AG04449 (cell line): ENCODE measurements around the gene PXT1.

ENCODE experiments used
- CTCF ChIA-PET: fragments of 350-600 bp; formaldehyde crosslinking; extraction: SDS; loops from one replicate; lab custom pipeline; 2021; ENCODE audit warnings: antibody characterized with exemption; lab: Yijun Ruan, JAX
- POLR2A ChIA-PET: fragments of 400-600, 350-600 bp; formaldehyde crosslinking; extraction: SDS; loops from one replicate; lab custom pipeline; 2020; ENCODE audit warnings: antibody characterized with exemption, inconsistent platforms; lab: Yijun Ruan, JAX
- DNase-seq: peaks from one replicate; pipeline ENCODE4 v3.0.0-alpha.2; 2010; ENCODE audit warnings: low read depth, low spot score
- H3K4me3 ChIP-seq: 2 replicates; pipeline ENCODE4 v1.5.1; 2011; ENCODE audit warnings: low read depth, mild to moderate bottlenecking, control low read depth, low read length
- TF ChIP-seq, protein P1 (sequence below): IDR thresholded peaks from one replicate; pipeline ENCODE4 v1.5.1; 2011; ENCODE audit warnings: mild to moderate bottlenecking, moderate library complexity, low read length, control low read depth, inconsistent platforms; ENCODE audit not compliant: insufficient read depth; ENCODE audit errors: missing control alignments

The PXT1 gene

DNA sequence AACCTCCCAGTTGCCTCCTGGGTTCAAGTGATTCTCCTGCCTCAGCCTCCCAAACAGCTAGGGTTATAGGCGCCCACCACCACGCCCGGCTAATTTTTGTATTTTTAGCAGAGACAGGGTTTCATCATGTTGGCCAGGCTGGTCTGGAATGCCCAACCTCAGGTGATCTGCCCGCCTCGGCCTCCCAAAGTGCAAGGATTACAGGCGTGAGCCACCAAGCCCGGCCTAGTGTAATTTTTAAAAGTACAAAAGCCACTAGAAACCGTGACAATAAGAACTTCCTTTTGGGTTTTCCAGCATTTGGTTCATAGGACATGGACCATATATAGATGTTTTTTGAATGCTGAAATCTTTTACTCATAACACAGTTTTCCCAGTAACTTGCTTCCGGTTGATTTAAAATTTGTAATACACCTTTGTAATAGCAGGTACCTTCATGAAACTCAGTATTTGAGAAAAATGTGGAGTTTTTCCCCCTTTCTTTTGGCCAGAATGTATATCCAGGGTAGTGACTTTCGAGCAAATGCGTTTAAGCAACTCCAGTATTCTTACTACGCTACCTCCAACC lies 467 bp downstream of the PXT1 start:
- TF ChIP-seq, protein P1, sequence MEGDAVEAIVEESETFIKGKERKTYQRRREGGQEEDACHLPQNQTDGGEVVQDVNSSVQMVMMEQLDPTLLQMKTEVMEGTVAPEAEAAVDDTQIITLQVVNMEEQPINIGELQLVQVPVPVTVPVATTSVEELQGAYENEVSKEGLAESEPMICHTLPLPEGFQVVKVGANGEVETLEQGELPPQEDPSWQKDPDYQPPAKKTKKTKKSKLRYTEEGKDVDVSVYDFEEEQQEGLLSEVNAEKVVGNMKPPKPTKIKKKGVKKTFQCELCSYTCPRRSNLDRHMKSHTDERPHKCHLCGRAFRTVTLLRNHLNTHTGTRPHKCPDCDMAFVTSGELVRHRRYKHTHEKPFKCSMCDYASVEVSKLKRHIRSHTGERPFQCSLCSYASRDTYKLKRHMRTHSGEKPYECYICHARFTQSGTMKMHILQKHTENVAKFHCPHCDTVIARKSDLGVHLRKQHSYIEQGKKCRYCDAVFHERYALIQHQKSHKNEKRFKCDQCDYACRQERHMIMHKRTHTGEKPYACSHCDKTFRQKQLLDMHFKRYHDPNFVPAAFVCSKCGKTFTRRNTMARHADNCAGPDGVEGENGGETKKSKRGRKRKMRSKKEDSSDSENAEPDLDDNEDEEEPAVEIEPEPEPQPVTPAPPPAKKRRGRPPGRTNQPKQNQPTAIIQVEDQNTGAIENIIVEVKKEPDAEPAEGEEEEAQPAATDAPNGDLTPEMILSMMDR = no peak
- peak overlapping the region; percentile 84 for H3K4me3 ChIP-seq
- ChIA-PET POLR2A (interaction anchor here (1.1 kb wide), 1 partner anchor 10 kb away, joined by 4 read pairs; no protein-coding TSS in a partner anchor), CTCF (no interaction called here)
- no peak for DNase-seq

DNA sequence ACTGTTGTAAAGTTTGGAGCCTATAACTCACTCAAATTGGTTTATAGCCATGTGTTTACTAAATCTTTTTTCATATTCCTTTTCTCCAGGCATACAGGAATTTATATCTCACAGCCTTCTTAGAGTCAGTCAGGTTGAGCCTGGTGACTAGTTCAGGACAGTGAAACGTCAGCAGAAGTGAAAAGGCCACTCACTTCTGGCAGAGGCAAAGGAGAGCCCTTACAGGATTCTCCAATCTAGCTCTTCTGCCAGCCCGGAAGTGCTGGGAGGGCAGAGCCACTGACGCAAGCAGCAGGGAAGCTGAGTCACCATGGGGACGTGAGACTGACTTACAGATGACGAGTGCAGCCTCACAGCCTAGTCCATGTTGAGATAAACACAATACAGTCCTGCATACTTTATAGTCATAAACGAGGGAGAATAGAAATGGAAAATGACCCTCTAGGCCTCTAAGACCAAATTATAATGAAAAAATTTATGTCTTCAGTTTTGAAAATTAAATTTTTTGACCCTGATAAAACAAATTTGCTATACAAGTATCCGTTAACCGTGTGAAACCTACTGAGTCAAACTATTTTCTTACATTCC lies 1.3 kb downstream of the PXT1 start:
- DNase-seq = peak; percentile 98
- no peak overlapping the region for H3K4me3 ChIP-seq
- POLR2A ChIA-PET = interaction anchor here (0.6 to 1.1 kb wide), 2 partner anchors 9 to 18 kb away, joined by 3 to 4 read pairs; no protein-coding TSS in a partner anchor
- TF ChIP-seq, protein P1 = no peak
- CTCF ChIA-PET = no interaction called here

DNA sequence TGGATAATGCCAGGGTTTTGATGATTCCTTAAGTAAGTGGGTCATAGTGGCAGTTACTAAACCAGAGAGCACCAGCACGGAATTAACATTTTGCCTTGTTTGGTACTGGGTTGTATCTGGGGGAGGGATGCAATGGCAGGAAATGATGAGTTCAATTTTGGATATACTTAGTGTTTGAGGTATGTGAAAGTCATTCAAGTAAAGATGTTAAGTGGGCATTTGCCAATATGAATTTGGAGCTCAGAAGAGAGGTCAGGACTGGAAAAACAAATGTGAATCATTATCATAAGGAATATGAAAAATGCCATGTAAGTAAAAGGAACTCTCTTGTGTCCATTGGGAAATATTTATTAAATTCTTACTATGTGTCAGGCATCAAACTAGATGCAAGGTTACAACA lies 6.2 kb downstream of the PXT1 start:
- TF ChIP-seq, protein P1 = no peak
- DNase-seq = peak; percentile 94
- no peak overlapping the region for H3K4me3 ChIP-seq
- ChIA-PET CTCF (interaction anchor here (2.8 kb wide), 1 partner anchor 14 kb away, joined by 10 read pairs; no protein-coding TSS in a partner anchor), POLR2A (no interaction called here)

DNA sequence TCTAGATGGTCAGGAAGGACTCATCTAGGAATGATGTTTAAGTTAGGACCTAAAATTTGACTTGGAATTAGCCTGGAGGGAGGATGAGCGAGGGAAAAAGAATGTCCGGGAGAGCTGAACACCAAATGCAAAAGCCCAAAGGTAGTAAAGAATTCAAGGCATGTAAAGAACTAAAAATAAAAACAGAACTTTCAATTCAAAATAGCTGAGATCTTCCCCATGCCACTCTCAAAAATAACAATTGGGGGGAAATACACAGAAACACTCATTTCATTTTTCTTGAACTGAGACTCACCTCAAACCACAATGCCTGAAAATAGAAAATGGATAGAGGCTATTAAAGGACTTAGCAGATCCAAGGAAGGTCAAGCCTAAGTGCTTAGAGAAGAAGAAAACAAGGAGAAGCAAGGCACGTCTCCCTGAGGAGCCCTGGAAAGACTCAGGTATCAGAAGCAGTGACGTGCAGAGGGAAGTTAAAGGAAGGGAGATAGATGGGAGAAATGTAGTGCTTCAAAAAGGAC lies 10.4 kb downstream of the PXT1 start:
- TF ChIP-seq, protein P1 = no peak
- H3K4me3 ChIP-seq = no peak overlapping the region
- ChIA-PET POLR2A (interaction anchor here (0.6 to 1.5 kb wide), 3 partner anchors 9 to 170 kb away, joined by 3 to 4 read pairs (median 4); no protein-coding TSS in a partner anchor), CTCF (interaction anchor here (1.7 kb wide), 1 partner anchor 9 kb away, joined by 4 read pairs; no protein-coding TSS in a partner anchor)
- DNase-seq = peak; percentile 71

DNA sequence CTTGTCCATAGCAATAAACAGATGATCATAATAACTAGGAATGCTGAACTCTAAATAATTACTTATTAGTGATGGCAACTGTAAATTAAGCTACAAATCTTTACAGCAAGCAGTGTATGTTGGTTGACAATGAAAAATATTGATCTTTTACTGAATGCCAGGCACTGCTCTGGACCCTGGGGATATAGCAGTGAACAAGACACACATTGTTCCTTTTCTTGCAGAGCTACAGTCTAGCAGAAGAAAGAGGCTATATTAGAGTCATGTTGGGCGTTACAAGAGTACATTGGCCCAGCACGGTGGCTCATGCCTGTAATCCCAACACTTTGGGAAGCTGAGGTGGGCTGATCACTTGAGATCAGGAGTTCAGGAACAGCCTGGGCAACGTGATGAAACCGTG lies 11.5 kb downstream of the PXT1 start:
- no peak for DNase-seq
- POLR2A ChIA-PET = interaction anchor here (1.5 kb wide), 1 partner anchor 8 kb away, joined by 3 read pairs; no protein-coding TSS in a partner anchor
- no peak overlapping the region for H3K4me3 ChIP-seq
- TF ChIP-seq, protein P1 = no peak
- CTCF ChIA-PET = interaction anchor here (1.3 kb wide), 1 partner anchor 161 kb away, joined by 3 read pairs; no protein-coding TSS in a partner anchor

DNA sequence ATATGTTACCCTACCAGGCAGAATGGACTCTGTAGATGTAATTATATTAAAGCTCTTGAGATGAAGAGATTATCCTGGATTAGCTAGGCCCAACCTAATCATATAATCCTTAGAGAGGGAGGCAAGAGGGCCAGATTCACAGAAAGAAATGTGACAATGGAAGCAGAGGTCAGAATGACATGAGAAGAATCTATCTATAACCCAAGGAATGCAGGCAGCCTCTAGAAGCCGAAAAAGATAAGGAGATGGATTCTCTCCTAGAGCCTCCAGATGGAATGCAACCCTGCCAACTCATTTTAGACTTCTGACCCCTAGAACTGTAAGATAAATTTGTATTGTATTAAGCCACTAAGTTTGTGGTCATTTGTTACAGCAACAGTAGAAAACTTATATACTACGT lies 12.3 kb downstream of the PXT1 start:
- ChIA-PET CTCF (interaction anchor here (1.3 kb wide), 1 partner anchor 162 kb away, joined by 3 read pairs; no protein-coding TSS in a partner anchor), POLR2A (interaction anchor here (0.9 kb wide), 1 partner anchor 14 kb away, joined by 3 read pairs; no protein-coding TSS in a partner anchor)

More for the DNA sequence above, 12.3 kb downstream of the PXT1 start:
- no peak for DNase-seq
- no peak overlapping the region for H3K4me3 ChIP-seq
- TF ChIP-seq, protein P1 = no peak
